ENCODE data around the gene CCNB2.

Gene CCNB2

DNA sequence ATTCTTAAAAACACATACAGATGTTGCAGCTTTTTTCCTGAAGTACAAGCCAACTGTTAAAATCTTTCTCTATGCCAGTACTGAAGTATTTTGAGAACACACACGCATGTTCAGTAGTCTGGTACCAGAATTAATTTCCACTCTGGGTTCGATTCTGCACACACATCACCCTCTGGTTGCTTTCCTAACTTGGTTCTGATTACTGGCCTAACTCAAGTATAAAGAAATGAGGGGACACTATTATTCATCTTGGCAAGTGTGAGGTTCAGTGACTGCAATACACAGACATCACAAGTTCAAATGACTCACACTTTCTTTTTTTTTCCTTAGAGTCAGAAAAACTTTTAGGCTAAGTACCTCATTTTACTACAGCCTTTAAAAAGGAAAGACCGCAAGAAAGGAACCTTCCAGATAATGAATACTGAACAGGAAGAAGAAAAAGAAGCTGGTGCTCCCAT lies 64.3 kb downstream of the CCNB2 start:
- DNase-seq, result peak; percentile 78

GRCh38 chr15:59170295-59171066 lies 65.5 kb downstream of the CCNB2 start:
- peak; percentile 92 for DNase-seq

DNA sequence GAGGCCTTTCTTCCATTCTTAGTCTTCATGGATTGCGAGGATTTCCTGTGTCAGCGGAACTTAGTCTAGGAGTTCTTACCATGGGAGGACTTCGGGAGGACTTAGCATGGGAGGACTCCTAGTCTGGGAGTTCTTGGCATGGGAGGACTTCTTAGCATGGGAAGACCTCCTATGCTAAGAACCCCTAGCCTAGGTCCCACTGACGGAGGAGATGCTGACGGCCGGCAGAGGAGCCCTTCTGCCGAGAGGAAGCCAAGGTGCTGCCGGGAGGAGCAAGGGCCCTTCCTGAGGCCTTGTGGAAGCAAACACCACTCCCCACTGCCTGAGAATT lies 66.1 kb downstream of the CCNB2 start:
- no peak for DNase-seq

DNA sequence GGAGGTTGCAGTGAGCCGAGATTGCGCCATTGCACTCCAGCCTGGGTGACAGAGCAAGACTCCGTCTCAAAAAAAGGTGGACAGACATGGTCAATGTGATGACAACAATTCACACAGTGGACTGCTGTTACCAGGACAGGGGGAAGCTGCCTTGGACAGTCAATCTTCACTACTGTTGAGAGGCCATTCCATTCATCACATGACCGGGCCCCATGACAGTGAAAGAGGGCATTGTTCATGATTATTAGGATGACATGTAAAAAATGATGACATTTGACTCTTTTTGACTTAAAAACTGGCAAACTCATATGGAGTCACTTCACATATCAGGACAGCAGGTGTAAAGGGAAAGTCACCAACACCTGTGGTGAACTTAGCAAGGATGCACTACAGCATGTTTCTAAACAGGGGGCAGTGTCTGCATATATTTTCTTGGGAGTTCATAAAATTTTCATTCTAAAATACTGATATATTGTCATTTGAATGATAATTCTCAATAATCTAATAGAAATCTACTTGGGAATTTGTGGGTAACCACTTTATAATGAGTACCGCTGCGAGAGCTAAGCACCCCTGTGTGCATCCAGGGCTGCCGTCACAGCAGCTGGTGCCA lies 67.4 kb downstream of the CCNB2 start:
- no peak for DNase-seq

- no peak for DNase-seq
Measured at GRCh38 chr15:59173194-59173593, 68.2 kb downstream of the CCNB2 start.

GRCh38 chr15:59174151-59174834 lies 69.3 kb downstream of the CCNB2 start:
- peak; percentile 38 for DNase-seq
